ENCODE data around the gene GRXCR2. TPM values are rescaled to one million over a fixed set of nuclear protein-coding genes. Genes with fewer than 3 reads are reported as not detected.

Gene GRXCR2
- total and polyA plus RNA-seq, 2 of the 13 experiments (the other 11 are each of a cell fraction or from before 2014, with no cell fraction given) = not detected

- TF ChIP-seq ZBTB39 (CRISPR knock-in tag; IDR thresholded peaks at IDR 0.05) = no peak
- TF ChIP-seq CEBPG (CRISPR knock-in tag; IDR thresholded peaks at IDR 0.05) = no peak
- no peak for TF ChIP-seq ARNT2 (CRISPR knock-in tag; IDR thresholded peaks at IDR 0.05; ENCODE audit: low read depth)
Measured at GRCh38 chr5:145812877-145813276, 59.9 kb downstream of the GRXCR2 start (continued).

GRCh38 chr5:145811834-145812625 lies 60.8 kb downstream of the GRXCR2 start:
- Histone ChIP-seq H3K4me1 (ENCODE audit: insufficient read depth, low read length) (no peaks in the 10 kb centered on the region), H3K79me2 (ENCODE audit: insufficient read depth, low read length) (no peaks in the 10 kb centered on the region), H3K9me3 (ENCODE audit: low read length) (no peaks in the 10 kb centered on the region), H3K4me3 (replicated peaks in 1 of 3; ENCODE audit: insufficient read depth in 1 of 3, low read depth in 2 of 3, low read length in 3 of 3) (no peak overlapping the region), H3K9ac (ENCODE audit: insufficient read depth, low read depth, low read length) (no peak overlapping the region), H3K27ac (ENCODE audit: extremely low read length, insufficient read depth, low read length) (no peak overlapping the region), H3K27me3 (ENCODE audit: control insufficient read depth in 1 of 2, insufficient read depth in 2 of 2, low read length in 2 of 2) (no peaks in the 10 kb centered on the region), H2AFZ (ENCODE audit: low read length) (no peak overlapping the region), H3K36me3 (replicated peaks in 1 of 2; ENCODE audit: control insufficient read depth in 1 of 2, insufficient read depth in 2 of 2, low read length in 2 of 2) (peaks cover 4 to 23% of the 10 kb centered on the region in 2 experiments; a peak in 3 of 5 replicates), H4K20me1 (ENCODE audit: insufficient read depth, low read length) (no peaks in the 10 kb centered on the region), H3K4me2 (ENCODE audit: low read depth, low read length) (no peak overlapping the region)
- ChIA-PET POLR2A (interaction anchor here (1.0 kb wide), 1 partner anchor 164 kb away, joined by 3 read pairs; no protein-coding TSS in a partner anchor), CTCF (ENCODE audit: low intra/inter-chr PET ratio, low total read pairs) (no interaction called here)
- DNase-seq (ENCODE audit: low spot score) (peak; percentile 6), FAIRE-seq (no peak), ATAC-seq (peak; percentile 57)
- in situ Hi-C loops (cut with HindIII; ENCODE audit: extremely low pct_ligation_motif_present, low pct_unique_long_range_greater_than_20kb) = no loop called here
- no TSS peak for BruUV-seq (replicated peaks)
- 100% methylated on average over 3 of the region's 3 CpGs for WGBS (ENCODE audit: low lambda C conversion rate)
- intact Hi-C loops (cut with micrococcal nuclease; ENCODE audit: unreplicated experiment) = loop anchor here (5.0 kb wide), 1 partner anchor 110 kb away; no protein-coding TSS in a partner anchor
- TF ChIP-seq KAT7 (CRISPR knock-in tag; IDR thresholded peaks at IDR 0.05; ENCODE audit: borderline replicate concordance) (no peak), ATF7 (IDR thresholded peaks at IDR 0.05) (peak; percentile 38; the same call in 1 of the 2 replicates), ATF7 (CRISPR knock-in tag; IDR thresholded peaks at IDR 0.05) (no peak), STAG1 (CRISPR knock-in tag; IDR thresholded peaks at IDR 0.05) (peak; percentile 49; the same call in 1 of the 2 replicates), ZNF572 (CRISPR knock-in tag; IDR thresholded peaks at IDR 0.05) (no peak), CTCF (CRISPR knock-in tag; IDR thresholded peaks at IDR 0.05) (peak; percentile 29; the same call in 1 of the 2 replicates), ZKSCAN8 (CRISPR knock-in tag; IDR thresholded peaks at IDR 0.05; ENCODE audit: borderline replicate concordance) (no peak)

Other genes with a start within 250 kb of the GRXCR2 start
- gene PRELID2, start 37.7 kb downstream of the GRXCR2 start, total RNA-seq (2016; rRNA removed; fragmentation: Illumina TruSeq; extraction: Trizol) = 20.3 and 22.9 TPM in 2 replicates
- gene PRELID2, start 37.7 kb downstream of the GRXCR2 start, polyA plus RNA-seq (2011; rRNA removed) = 7.7 and 10.0 TPM in 2 replicates
- gene SH3RF2, start 63.6 kb upstream of the GRXCR2 start, total RNA-seq (2016; rRNA removed; fragmentation: Illumina TruSeq; extraction: Trizol) = 3.1 and 3.7 TPM in 2 replicates
- 2.6 and 2.8 TPM in 2 replicates for gene SH3RF2, start 63.6 kb upstream of the GRXCR2 start, polyA plus RNA-seq (2011; rRNA removed)
- gene PLAC8L1, start 232.6 kb upstream of the GRXCR2 start, total RNA-seq (2016; rRNA removed; fragmentation: Illumina TruSeq; extraction: Trizol) = not detected in 2 replicates
- gene PLAC8L1, start 232.6 kb upstream of the GRXCR2 start, polyA plus RNA-seq (2011; rRNA removed) = 0.29 and 0.44 TPM in 2 replicates